SJCRH30 (cell line): ENCODE measurements around the gene MEIS1. TPM values are rescaled to one million over a fixed set of nuclear protein-coding genes. Genes with fewer than 3 reads are reported as not detected.

ENCODE experiments used
- DNase-seq, 2 experiments: peaks; one replicate each; pipeline ENCODE4 v3.0.0-alpha.2; 2015 to 2020
- H3K27ac ChIP-seq: fragments of 250-450 bp; sonication (Bioruptor Pico); 2 replicates; pipeline ENCODE4 v1.5.1; 2020; ENCODE audit warnings: mild to moderate bottlenecking, moderate library complexity
- H3K27me3 ChIP-seq: fragments of 250-450 bp; sonication (Bioruptor Pico); 2 replicates; pipeline ENCODE4 v1.5.1; 2020; ENCODE audit warnings: mild to moderate bottlenecking, moderate library complexity
- H3K36me3 ChIP-seq: fragments of 250-450 bp; sonication (Bioruptor Pico); 2 replicates; pipeline ENCODE4 v1.5.1; 2020; ENCODE audit warnings: mild to moderate bottlenecking, moderate library complexity
- H3K4me1 ChIP-seq: fragments of 250-450 bp; sonication (Bioruptor Pico); 2 replicates; pipeline ENCODE4 v1.5.1; 2020; ENCODE audit warnings: mild to moderate bottlenecking, moderate library complexity
- H3K4me3 ChIP-seq: fragments of 250-450 bp; sonication (Bioruptor Pico); 2 replicates; pipeline ENCODE4 v1.5.1; 2020; ENCODE audit warnings: mild to moderate bottlenecking, moderate library complexity
- H3K9me3 ChIP-seq: fragments of 250-450 bp; sonication (Bioruptor Pico); replicated peaks from 2 replicates; pipeline ENCODE4 v1.5.1; 2020; ENCODE audit warnings: mild to moderate bottlenecking, moderate library complexity
- total RNA-seq: library from RNA; depleted of rRNA; stranded (reverse); fragments of >200 nt; shearing (Covaris generic); gene quantifications from 2 replicates; pipeline ENCODE4 v1.2.3, GENCODE V29; 2014

Gene MEIS1
- total RNA-seq, 1 experiment from 2014 or later, result 14.7 TPM

DNA sequence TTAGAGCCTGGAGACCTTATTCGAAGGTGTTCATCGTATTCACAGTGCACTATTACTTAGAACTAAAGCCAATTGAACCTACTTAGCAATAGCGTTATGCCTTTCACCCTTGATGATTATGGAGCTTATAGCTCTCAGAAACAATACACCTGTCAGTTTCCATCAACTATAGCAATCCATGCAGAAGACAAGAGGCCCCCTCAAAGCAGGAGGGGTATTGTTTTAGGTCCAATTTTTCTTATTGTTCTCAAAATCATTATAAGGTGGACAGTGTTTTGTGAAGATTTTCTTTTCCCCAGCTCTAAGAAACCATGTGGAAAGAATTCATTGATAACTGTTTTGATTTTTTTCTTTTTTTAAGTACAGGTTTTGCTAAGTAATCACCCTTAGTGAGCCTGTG is 135.5 kb downstream of the MEIS1 start:
- Histone ChIP-seq H3K4me3 (no peak overlapping the region), H3K27ac (peak overlapping the region; percentile 3; the same call in 1 of the 2 replicates), H3K36me3 (no peaks in the 10 kb centered on the region)

DNA sequence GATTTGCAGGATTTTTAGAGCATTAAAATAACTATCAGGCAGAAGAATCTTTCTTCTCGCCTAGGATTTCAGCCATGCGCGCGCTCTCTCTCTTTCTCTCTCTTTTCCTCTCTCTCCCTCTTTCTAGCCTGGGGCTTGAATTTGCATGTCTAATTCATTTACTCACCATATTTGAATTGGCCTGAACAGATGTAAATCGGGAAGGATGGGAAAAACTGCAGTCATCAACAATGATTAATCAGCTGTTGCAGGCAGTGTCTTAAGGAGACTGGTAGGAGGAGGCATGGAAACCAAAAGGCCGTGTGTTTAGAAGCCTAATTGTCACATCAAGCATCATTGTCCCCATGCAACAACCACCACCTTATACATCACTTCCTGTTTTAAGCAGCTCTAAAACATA is 137.0 kb downstream of the MEIS1 start:
- H3K4me1 ChIP-seq, result peaks cover 13% of the 10 kb centered on the region
- peaks cover 6% of the 10 kb centered on the region; the same call in 1 of the 2 replicates for H3K27me3 ChIP-seq
- H3K27ac ChIP-seq, result no peak overlapping the region
- DNase-seq, result no peak
- no peaks in the 10 kb centered on the region for H3K36me3 ChIP-seq
- no peak overlapping the region for H3K4me3 ChIP-seq
- H3K9me3 ChIP-seq, result no peaks in the 10 kb centered on the region

More for the DNA sequence above, 135.5 kb downstream of the MEIS1 start:
- H3K9me3 ChIP-seq, result no peaks in the 10 kb centered on the region
- DNase-seq, result peak in 1 of 2 experiments; percentile 60
- H3K4me1 ChIP-seq, result peaks cover 13% of the 10 kb centered on the region
- no peaks in the 10 kb centered on the region for H3K27me3 ChIP-seq

DNA sequence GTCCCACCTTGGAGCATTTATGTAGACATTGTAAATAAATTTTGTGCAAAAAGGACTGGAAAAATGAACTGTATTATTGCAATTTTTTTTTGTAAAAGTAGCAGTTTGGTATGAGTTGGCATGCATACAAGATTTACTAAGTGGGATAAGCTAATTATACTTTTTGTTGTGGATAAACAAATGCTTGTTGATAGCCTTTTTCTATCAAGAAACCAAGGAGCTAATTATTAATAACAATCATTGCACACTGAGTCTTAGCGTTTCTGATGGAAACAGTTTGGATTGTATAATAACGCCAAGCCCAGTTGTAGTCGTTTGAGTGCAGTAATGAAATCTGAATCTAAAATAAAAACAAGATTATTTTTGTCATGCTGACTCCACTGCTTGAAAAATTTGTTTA is 137.5 kb downstream of the MEIS1 start:
- Histone ChIP-seq H3K27ac (no peak overlapping the region), H3K9me3 (no peaks in the 10 kb centered on the region), H3K4me1 (peaks cover 13% of the 10 kb centered on the region), H3K27me3 (peaks cover 7% of the 10 kb centered on the region; the same call in 1 of the 2 replicates), H3K4me3 (no peak overlapping the region), H3K36me3 (no peaks in the 10 kb centered on the region)
- DNase-seq, result no peak

DNA sequence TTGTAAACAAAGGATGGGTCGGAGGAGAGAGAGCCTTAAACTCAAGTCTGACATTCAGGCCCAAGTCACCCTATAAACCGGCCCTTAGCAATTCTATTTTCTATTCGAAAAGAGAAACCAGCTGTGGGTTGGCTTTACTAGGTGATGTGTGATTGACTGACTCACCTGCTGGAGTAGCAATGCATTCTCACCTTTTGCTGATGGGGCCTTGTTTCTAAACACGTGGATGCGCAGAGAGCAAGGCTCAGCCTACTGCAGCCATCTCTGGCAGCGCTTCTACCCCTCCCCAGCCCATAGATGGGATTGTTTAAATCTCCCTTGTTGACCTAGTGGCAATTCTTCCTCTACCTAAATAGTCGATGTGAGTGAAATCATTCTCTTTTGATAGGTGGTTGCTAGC is 138.5 kb downstream of the MEIS1 start:
- Histone ChIP-seq H3K4me3 (no peak overlapping the region), H3K4me1 (peaks cover 13% of the 10 kb centered on the region), H3K27ac (no peak overlapping the region), H3K36me3 (no peaks in the 10 kb centered on the region), H3K9me3 (no peaks in the 10 kb centered on the region), H3K27me3 (peaks cover 7% of the 10 kb centered on the region; the same call in 1 of the 2 replicates)
- DNase-seq, result no peak

- H3K27me3 ChIP-seq, result peaks cover 7% of the 10 kb centered on the region; the same call in 1 of the 2 replicates
- DNase-seq, result peak; percentile 18 to 40
- H3K9me3 ChIP-seq, result no peaks in the 10 kb centered on the region
- peak overlapping the region; percentile 67 for H3K4me3 ChIP-seq
- no peak overlapping the region for H3K27ac ChIP-seq
- no peaks in the 10 kb centered on the region for H3K36me3 ChIP-seq
- peaks cover 13% of the 10 kb centered on the region for H3K4me1 ChIP-seq
These were observed 138.9 kb downstream of the MEIS1 start for GRCh38 chr2:66573821-66574233.

DNA sequence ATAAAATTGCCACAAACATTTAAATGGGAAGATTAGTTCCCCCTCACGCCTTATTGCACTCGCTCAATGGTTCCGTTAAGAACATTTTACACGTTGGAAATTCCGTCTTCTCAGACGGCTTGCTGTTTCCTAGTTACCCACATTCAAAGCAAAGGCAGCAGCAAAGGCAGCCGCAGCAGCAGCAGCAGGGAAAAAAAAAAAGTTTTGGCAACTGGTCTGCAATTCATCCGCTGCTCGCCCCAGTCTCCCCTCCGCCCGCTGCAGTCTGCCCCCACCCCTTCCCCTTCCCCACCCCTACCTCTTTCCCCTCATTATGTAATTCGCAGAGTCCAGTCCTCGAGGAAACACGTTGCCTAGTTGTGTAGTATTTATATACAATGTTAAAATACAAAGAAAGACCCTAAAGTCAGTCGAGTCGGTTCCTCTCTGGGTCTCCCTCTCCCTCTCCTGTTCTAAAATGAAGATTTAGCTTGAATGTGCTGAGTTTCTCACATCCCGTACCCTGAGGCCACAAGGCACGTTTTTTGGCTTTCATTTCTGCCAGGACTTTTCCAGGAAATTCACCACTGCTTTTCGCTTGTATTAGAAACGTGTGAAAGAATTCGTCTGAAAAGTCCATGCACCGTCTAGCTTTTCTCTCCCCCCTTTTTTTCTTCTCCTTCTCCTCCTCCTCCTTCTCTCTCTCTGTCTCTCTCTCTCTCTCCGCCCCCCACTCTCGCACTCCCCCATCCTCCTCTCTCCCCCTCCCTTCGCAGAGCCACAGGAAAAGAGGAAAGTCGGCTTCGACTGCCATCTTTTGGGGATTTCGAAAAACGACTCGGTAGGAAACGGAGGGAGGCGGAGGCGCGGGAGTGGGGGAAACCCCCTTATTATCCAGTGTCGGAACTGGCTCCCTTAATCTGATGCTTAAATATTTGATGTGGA is 140.0 kb downstream of the MEIS1 start:
- H3K4me3 ChIP-seq, result peak overlapping the region; percentile 67
- DNase-seq, result peak; percentile 87 to 92
- no peaks in the 10 kb centered on the region for H3K9me3 ChIP-seq
- H3K27ac ChIP-seq, result peak overlapping the region; percentile 60
- peaks cover 11% of the 10 kb centered on the region for H3K4me1 ChIP-seq
- H3K27me3 ChIP-seq, result peaks cover 9% of the 10 kb centered on the region
- H3K36me3 ChIP-seq, result no peaks in the 10 kb centered on the region

GRCh38 chr2:66575625-66576310 is 140.8 kb downstream of the MEIS1 start:
- Histone ChIP-seq H3K4me3 (peak overlapping the region; percentile 67), H3K4me1 (peaks cover 3% of the 10 kb centered on the region), H3K27me3 (peaks cover 17% of the 10 kb centered on the region), H3K36me3 (no peaks in the 10 kb centered on the region), H3K27ac (peak overlapping the region; percentile 8; the same call in 1 of the 2 replicates), H3K9me3 (no peaks in the 10 kb centered on the region)
- peak in 1 of 2 experiments; percentile 28 for DNase-seq

DNA sequence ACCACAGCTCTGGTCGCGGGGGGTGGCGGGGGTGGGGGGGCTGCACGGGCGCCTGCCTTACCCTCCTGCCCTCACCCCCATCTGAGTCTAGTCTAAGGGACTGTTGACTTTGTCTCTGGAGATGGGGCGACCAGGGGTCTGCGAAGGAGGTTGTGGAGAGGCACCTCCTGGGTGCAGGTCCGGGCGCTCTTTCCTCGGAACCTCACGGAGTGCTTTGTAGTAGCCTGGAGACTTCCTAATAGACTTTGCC is 141.3 kb downstream of the MEIS1 start:
- peaks cover 20% of the 10 kb centered on the region for H3K27me3 ChIP-seq

DNA sequence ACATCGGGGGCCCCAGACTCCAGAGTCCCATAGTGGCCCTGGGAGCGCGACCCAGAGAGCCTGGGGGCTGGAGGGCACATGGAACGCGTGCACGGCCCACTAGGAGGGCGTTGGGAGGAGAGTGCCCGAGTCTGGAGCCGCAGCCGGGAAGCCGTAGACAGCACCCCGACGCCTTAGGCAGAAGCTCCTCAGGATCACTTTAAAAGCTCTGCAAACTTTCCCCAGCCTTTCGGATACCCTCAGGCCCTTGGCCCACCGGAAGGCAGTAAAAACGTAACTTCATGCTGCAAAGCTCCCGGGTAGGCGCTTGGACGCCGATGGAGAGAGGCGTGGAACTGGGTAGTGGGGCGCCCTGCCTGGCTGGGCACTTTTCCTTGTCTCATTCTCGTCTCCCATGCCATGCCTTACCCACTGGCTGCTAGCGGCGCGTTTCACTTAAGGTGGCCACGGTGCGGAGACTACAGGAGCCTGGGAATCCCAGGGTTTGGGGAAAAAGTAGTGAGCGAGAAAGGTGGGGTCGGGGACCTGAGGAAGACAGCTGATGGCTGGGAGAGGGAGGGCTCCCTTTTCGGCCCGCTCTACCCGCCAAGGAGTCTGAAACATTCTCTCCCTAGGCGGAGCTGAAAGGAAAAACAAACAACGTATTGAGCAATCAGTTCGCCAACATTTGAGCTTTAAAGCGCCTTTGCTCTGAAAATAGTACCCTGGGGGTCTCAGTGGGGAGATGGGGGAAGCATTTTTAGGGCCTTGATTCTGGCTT is 141.8 kb downstream of the MEIS1 start:
- no peak for DNase-seq
- H3K9me3 ChIP-seq, result no peaks in the 10 kb centered on the region
- no peak overlapping the region for H3K27ac ChIP-seq
- no peaks in the 10 kb centered on the region for H3K4me1 ChIP-seq
- peaks cover 20% of the 10 kb centered on the region for H3K27me3 ChIP-seq
- no peaks in the 10 kb centered on the region for H3K36me3 ChIP-seq
- no peak overlapping the region for H3K4me3 ChIP-seq

More for the DNA sequence above, 141.3 kb downstream of the MEIS1 start:
- no peaks in the 10 kb centered on the region for H3K9me3 ChIP-seq
- H3K4me3 ChIP-seq, result no peak overlapping the region
- no peaks in the 10 kb centered on the region for H3K36me3 ChIP-seq
- H3K4me1 ChIP-seq, result no peaks in the 10 kb centered on the region
- DNase-seq, result no peak
- H3K27ac ChIP-seq, result no peak overlapping the region

DNA sequence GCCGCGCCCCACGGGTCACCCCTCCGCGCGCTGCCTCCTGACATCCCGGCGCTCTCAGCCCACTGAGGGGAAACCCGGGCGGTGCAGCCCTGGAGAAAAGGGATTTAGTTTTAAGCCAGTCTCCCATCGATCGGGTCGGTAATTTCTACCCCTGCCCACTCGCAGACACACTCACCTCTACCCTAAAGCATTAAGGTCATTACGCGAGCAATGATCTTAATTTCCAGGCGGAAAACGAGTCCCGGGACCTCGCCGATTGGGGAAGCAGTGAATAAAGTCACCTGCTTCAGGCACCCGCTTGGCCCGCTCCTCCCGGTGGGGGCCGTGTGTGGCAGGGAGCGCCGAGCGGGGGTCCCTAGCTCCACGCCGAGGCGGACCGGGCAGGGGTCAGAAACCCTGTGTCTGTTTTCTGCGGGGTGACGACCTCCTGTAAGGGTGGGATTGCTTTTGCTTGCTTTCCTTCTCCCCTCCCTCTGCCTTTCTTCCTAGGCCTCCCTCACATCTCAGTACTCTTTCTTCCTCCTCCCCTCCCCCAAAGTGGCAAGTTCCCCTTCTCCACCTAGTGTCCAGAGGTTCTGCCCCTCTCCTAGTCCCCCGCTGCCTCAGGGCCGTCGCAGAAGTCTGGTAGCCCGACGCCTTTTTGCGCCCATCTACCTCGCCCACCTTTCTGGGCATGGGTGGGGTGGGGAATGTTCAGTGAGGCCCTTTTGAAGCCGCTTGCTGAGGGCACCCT is 142.6 kb downstream of the MEIS1 start:
- Histone ChIP-seq H3K4me1 (no peaks in the 10 kb centered on the region), H3K36me3 (no peaks in the 10 kb centered on the region), H3K27ac (no peak overlapping the region), H3K9me3 (no peaks in the 10 kb centered on the region), H3K27me3 (peaks cover 20% of the 10 kb centered on the region), H3K4me3 (no peak overlapping the region)
- DNase-seq, result no peak

- Histone ChIP-seq H3K4me1 (no peaks in the 10 kb centered on the region), H3K9me3 (no peaks in the 10 kb centered on the region), H3K36me3 (no peaks in the 10 kb centered on the region), H3K27me3 (peaks cover 20% of the 10 kb centered on the region), H3K4me3 (no peak overlapping the region), H3K27ac (no peak overlapping the region)
- no peak for DNase-seq
These were observed 143.2 kb downstream of the MEIS1 start for GRCh38 chr2:66578054-66578686.

DNA sequence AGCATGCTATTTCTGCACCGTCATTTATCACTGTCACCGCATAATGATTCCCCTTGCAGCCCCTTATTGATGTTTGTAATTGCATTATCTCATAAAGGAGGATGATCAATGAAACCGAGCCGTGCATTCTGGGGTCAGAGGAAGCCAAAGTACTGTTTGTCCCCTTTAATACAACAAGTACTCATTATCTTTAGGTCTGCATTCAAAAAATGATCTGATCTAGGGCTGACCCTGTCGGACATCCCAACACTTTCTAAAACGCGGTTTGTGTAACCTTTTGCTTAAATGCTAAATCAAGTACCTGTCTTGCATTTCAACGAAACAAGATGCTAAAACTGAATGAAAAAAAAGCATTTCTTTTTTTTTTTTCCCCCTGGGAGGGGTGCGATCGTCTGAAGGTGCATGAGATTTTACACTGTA is 143.8 kb downstream of the MEIS1 start:
- peaks cover 23% of the 10 kb centered on the region for H3K27me3 ChIP-seq
- H3K36me3 ChIP-seq, result no peaks in the 10 kb centered on the region
- no peaks in the 10 kb centered on the region for H3K4me1 ChIP-seq
- no peak overlapping the region for H3K4me3 ChIP-seq
- no peak overlapping the region for H3K27ac ChIP-seq
- no peaks in the 10 kb centered on the region for H3K9me3 ChIP-seq
- no peak for DNase-seq

DNA sequence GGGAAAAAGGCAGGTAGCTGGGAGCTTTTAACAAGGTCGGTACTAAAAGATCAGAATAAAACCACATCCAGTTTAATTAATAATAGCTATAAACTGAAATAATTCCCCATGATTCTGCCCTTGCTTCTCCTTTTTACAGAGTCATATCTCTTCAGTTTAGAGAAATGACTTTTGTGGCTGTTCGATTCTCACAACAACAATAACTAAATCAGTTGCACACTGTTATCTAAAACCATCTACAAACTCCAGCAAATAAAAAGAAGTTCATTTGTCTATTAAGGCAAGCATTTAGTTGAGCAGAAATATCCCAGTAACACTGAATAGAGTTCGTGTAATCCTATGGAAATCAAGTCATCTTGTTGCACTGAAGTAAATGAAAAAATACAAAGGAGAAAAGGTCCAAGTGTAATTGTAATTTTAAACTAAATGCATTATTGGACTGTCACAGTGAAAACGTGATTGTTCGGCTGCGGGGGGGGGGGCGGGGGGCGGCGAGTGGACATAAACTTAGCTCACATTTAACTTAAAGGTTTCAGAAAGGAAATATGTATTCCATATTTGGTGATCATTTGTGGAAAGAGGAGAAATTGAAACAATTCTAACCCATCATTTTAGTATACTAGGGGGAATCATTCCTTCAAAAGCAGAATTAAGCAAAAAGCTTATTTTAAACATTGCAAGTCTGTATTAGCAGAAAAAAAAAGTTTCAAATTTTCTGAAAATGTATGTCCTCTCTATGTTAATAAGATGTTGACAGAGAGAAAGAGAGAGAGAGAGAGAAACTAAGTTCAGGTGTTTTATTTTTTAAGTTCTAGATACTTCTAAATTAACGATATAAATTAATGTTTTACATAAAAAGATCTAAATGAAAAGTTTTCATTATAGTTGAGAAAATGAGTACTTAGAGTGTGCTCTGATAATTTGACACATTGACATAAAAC is 144.5 kb downstream of the MEIS1 start:
- DNase-seq, result no peak
- H3K27me3 ChIP-seq, result peaks cover 23% of the 10 kb centered on the region
- no peaks in the 10 kb centered on the region for H3K9me3 ChIP-seq
- no peaks in the 10 kb centered on the region for H3K36me3 ChIP-seq
- no peak overlapping the region for H3K27ac ChIP-seq
- no peaks in the 10 kb centered on the region for H3K4me1 ChIP-seq
- no peak overlapping the region for H3K4me3 ChIP-seq
